ENCODE measurements around the gene NRDE2.

Gene NRDE2

GRCh38 chr14:90355540-90356518 is 24.1 kb upstream of the NRDE2 start:
- no peaks in the 10 kb centered on the region for H3K4me1 ChIP-seq (ENCODE audit: low read length)
- H3K9me3 ChIP-seq (replicated peaks; ENCODE audit: insufficient read depth, low read length), result no peaks in the 10 kb centered on the region
- no peaks in the 10 kb centered on the region for H3F3A ChIP-seq (ENCODE audit: insufficient read depth, low read length)
- no peak overlapping the region for H3K9ac ChIP-seq (ENCODE audit: low read length)
- H3K36me3 ChIP-seq (replicated peaks; ENCODE audit: insufficient read depth, low read length), result no peaks in the 10 kb centered on the region
- H3K4me2 ChIP-seq (ENCODE audit: low read depth, low read length), result no peak overlapping the region
- H4K20me1 ChIP-seq (ENCODE audit: insufficient read depth, low read length), result no peaks in the 10 kb centered on the region
- H3K79me2 ChIP-seq (ENCODE audit: low read length), result no peaks in the 10 kb centered on the region
- H3K4me3 ChIP-seq (ENCODE audit: low read length), result no peak overlapping the region
- no peak for TF ChIP-seq EZH2phosphoT487 (IDR thresholded peaks at IDR 0.05; ENCODE audit: low read length)
- no peak for TF ChIP-seq CTCF (IDR thresholded peaks at IDR 0.05; ENCODE audit: low read length)
- no peak for TF ChIP-seq EZH2 (optimal IDR thresholded peaks at IDR 0.05; ENCODE audit: low read depth, low read length)
- no peaks in the 10 kb centered on the region for H3K27me3 ChIP-seq (replicated peaks; ENCODE audit: insufficient read depth, low read length)
- DNase-seq, result no peak
- H3K27ac ChIP-seq (ENCODE audit: low read length), result no peak overlapping the region
- no peaks in the 10 kb centered on the region for H3K9me2 ChIP-seq (replicated peaks; ENCODE audit: insufficient read depth, low read length)
- H2AFZ ChIP-seq (ENCODE audit: low read length), result no peak overlapping the region

GRCh38 chr14:90354551-90355298 is 23.0 kb upstream of the NRDE2 start:
- Histone ChIP-seq H3K27me3 (replicated peaks; ENCODE audit: insufficient read depth, low read length) (no peaks in the 10 kb centered on the region), H3K79me2 (ENCODE audit: low read length) (no peaks in the 10 kb centered on the region), H3K9me2 (replicated peaks; ENCODE audit: insufficient read depth, low read length) (no peaks in the 10 kb centered on the region), H3F3A (ENCODE audit: insufficient read depth, low read length) (no peaks in the 10 kb centered on the region), H3K36me3 (replicated peaks; ENCODE audit: insufficient read depth, low read length) (no peaks in the 10 kb centered on the region), H3K9ac (ENCODE audit: low read length) (no peak overlapping the region), H3K27ac (ENCODE audit: low read length) (no peak overlapping the region), H3K9me3 (replicated peaks; ENCODE audit: insufficient read depth, low read length) (no peaks in the 10 kb centered on the region), H4K20me1 (ENCODE audit: insufficient read depth, low read length) (no peaks in the 10 kb centered on the region), H3K4me1 (ENCODE audit: low read length) (no peaks in the 10 kb centered on the region), H3K4me2 (ENCODE audit: low read depth, low read length) (no peak overlapping the region), H3K4me3 (ENCODE audit: low read length) (no peak overlapping the region), H2AFZ (ENCODE audit: low read length) (no peak overlapping the region)
- TF ChIP-seq CTCF (IDR thresholded peaks at IDR 0.05; ENCODE audit: low read length) (no peak), EZH2 (optimal IDR thresholded peaks at IDR 0.05; ENCODE audit: low read depth, low read length) (no peak), EZH2phosphoT487 (IDR thresholded peaks at IDR 0.05; ENCODE audit: low read length) (no peak)
- no peak for DNase-seq

GRCh38 chr14:90349739-90350138 is 18.0 kb upstream of the NRDE2 start:
- Histone ChIP-seq H3K27me3 (replicated peaks; ENCODE audit: insufficient read depth, low read length) (no peaks in the 10 kb centered on the region), H3K9me3 (replicated peaks; ENCODE audit: insufficient read depth, low read length) (no peaks in the 10 kb centered on the region), H3F3A (ENCODE audit: insufficient read depth, low read length) (no peaks in the 10 kb centered on the region), H3K4me3 (ENCODE audit: low read length) (no peak overlapping the region), H3K4me2 (ENCODE audit: low read depth, low read length) (no peak overlapping the region), H3K27ac (ENCODE audit: low read length) (no peak overlapping the region), H3K79me2 (ENCODE audit: low read length) (no peaks in the 10 kb centered on the region), H4K20me1 (ENCODE audit: insufficient read depth, low read length) (no peaks in the 10 kb centered on the region), H3K4me1 (ENCODE audit: low read length) (no peaks in the 10 kb centered on the region), H3K36me3 (replicated peaks; ENCODE audit: insufficient read depth, low read length) (no peaks in the 10 kb centered on the region), H2AFZ (ENCODE audit: low read length) (no peak overlapping the region), H3K9ac (ENCODE audit: low read length) (no peak overlapping the region), H3K9me2 (replicated peaks; ENCODE audit: insufficient read depth, low read length) (no peaks in the 10 kb centered on the region)
- TF ChIP-seq EZH2phosphoT487 (IDR thresholded peaks at IDR 0.05; ENCODE audit: low read length) (no peak), EZH2 (optimal IDR thresholded peaks at IDR 0.05; ENCODE audit: low read depth, low read length) (no peak), CTCF (IDR thresholded peaks at IDR 0.05; ENCODE audit: low read length) (no peak)
- no peak for DNase-seq

Data from MM.1S (cell line).